Cardiac muscle cell (in vitro differentiated cells and primary cell): ENCODE data around the gene SPEG. TPM values are rescaled to one million over a fixed set of nuclear protein-coding genes. Genes with fewer than 3 reads are reported as not detected.
A peak's percentile ranks its signal among the peaks of the same experiment; 100 is the strongest.

ENCODE experiments used
- DNase-seq, 2 donors: peaks; one replicate each; pipeline versions ENCODE4 v3.0.0 to v3.0.0-alpha.2; 2010 to 2017; ENCODE audit warnings: low read depth in 1 of 2, low spot score in 1 of 2
- H3K27ac ChIP-seq: fragments of 200-600 bp; sonication (generic); 2 replicates; pipeline ENCODE4 v1.5.1; 2016
- H3K27me3 ChIP-seq: fragments of 200-600 bp; sonication (generic); 2 replicates; pipeline ENCODE4 v1.6.0; 2016; ENCODE audit warnings: control low read depth
- H3K36me3 ChIP-seq: fragments of 200-600 bp; sonication (generic); 2 replicates; pipeline ENCODE4 v1.5.1; 2016; ENCODE audit warnings: control low read depth
- H3K4me1 ChIP-seq: fragments of 200-600 bp; sonication (generic); 2 replicates; pipeline ENCODE4 v1.8.1; 2017; ENCODE audit warnings: low read depth, mild to moderate bottlenecking, mixed run types
- H3K4me3 ChIP-seq: fragments of 200-600 bp; sonication (generic); 2 replicates; pipeline ENCODE4 v1.5.1; 2016; ENCODE audit warnings: mild to moderate bottlenecking
- H3K9me3 ChIP-seq: fragments of 200-600 bp; sonication (generic); 2 replicates; pipeline ENCODE4 v1.5.1; 2017; ENCODE audit warnings: low read depth, mild to moderate bottlenecking, control low read depth
- polyA plus RNA-seq: library from polyadenylated mRNA; unstranded; fragments of >200 nt; fragmentation: Nextera tagmentation; extraction: Ambion mirVana; gene quantifications from 2 replicates; pipeline ENCODE4 v1.2.1, GENCODE V29; 2016
- total RNA-seq: library from RNA; depleted of rRNA; stranded (reverse); fragments of >200 nt; gene quantifications from 2 replicates; pipeline ENCODE4 v1.2.3, GENCODE V29; 2016
- TF ChIP-seq, protein P1 (sequence below): IDR thresholded peaks from 2 replicates; pipeline ENCODE4 v1.5.1; 2012; ENCODE audit warnings: low read depth, mild to moderate bottlenecking, low read length

SPEG gene
- total and polyA plus RNA-seq, 2 experiments from 2014 or later: 188 to 292 TPM

DNA sequence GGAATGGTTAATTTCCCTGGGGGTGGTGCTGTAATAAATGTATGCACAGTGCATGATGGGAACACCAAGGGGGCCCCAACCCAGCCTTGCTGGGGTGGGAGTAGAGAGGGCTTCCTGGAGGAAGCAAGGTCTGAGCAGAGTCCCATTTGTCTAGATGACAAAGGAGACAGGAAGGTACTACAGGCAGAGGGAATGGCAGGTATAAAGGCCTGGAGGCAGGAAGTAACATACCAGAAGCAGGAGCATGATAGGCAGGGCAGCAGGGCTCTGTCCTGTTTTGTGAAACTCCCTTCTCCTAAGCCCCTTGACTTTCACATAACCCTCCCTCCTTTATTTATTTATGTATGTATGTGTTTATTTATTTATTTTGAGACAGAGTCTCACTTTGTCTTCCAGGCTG lies 68.0 kb downstream of the SPEG start:
- no peak for DNase-seq
- Histone ChIP-seq H3K4me3 (no peak overlapping the region), H3K4me1 (peaks cover 13% of the 10 kb centered on the region), H3K36me3 (no peaks in the 10 kb centered on the region), H3K27ac (no peak overlapping the region), H3K9me3 (no peaks in the 10 kb centered on the region), H3K27me3 (no peaks in the 10 kb centered on the region)
- TF ChIP-seq, protein P1, sequence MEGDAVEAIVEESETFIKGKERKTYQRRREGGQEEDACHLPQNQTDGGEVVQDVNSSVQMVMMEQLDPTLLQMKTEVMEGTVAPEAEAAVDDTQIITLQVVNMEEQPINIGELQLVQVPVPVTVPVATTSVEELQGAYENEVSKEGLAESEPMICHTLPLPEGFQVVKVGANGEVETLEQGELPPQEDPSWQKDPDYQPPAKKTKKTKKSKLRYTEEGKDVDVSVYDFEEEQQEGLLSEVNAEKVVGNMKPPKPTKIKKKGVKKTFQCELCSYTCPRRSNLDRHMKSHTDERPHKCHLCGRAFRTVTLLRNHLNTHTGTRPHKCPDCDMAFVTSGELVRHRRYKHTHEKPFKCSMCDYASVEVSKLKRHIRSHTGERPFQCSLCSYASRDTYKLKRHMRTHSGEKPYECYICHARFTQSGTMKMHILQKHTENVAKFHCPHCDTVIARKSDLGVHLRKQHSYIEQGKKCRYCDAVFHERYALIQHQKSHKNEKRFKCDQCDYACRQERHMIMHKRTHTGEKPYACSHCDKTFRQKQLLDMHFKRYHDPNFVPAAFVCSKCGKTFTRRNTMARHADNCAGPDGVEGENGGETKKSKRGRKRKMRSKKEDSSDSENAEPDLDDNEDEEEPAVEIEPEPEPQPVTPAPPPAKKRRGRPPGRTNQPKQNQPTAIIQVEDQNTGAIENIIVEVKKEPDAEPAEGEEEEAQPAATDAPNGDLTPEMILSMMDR: no peak

DNA sequence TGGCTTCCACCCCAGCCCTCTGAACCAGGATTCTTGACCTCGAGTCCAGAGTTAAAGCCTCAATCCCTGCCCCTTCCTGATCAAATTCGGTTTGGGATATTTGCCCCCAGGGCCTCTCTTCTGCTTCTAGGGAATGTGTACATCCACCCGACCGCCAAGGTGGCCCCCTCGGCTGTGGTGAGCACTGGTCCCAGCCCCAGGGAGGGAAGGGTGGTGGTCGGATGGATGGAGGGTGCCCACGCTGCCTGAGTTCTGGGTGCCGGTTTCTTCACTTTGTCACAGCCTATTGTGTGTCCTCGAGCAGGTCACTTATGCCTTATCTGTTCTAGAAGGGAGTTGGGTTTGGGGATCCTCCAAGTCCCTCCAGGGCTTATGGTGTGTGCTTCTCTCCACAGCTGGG lies 70.9 kb downstream of the SPEG start:
- TF ChIP-seq, protein P1: no peak
- no peaks in the 10 kb centered on the region for H3K9me3 ChIP-seq
- H3K27ac ChIP-seq: no peak overlapping the region
- no peak overlapping the region for H3K4me3 ChIP-seq
- peaks cover 17% of the 10 kb centered on the region for H3K4me1 ChIP-seq
- H3K36me3 ChIP-seq: no peaks in the 10 kb centered on the region
- no peak for DNase-seq
- no peaks in the 10 kb centered on the region for H3K27me3 ChIP-seq

DNA sequence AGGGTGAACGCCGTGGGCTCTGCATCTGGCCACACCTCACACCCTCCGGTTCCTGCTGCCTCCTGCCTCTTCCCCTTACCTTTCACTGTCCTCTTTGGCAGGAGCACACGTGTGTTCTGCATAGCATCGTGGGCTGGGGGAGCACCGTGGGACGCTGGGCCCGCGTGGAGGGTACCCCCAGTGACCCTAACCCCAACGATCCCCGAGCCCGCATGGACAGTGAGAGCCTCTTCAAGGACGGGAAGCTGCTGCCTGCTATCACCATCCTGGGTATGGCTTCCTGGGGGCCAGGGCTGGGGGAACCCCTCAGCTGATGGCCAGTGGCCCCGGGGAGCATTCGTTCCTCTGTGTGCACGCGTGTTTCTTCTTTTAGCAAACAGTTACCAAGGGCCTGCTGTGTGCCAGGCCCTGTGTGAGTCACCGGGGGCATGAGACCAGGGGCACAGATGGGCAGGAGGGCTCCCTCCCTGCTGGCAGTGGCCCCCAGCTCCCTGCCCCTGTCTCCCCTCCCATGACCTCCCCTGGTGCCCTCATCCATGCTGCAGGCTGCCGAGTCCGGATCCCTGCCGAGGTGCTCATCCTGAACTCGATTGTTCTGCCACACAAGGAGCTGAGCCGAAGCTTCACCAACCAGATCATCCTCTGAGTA lies 71.6 kb downstream of the SPEG start:
- no peak for DNase-seq
- Histone ChIP-seq H3K4me3 (no peak overlapping the region), H3K4me1 (peaks cover 22% of the 10 kb centered on the region), H3K27me3 (no peaks in the 10 kb centered on the region), H3K9me3 (no peaks in the 10 kb centered on the region), H3K36me3 (no peaks in the 10 kb centered on the region), H3K27ac (no peak overlapping the region)
- TF ChIP-seq, protein P1: no peak

DNA sequence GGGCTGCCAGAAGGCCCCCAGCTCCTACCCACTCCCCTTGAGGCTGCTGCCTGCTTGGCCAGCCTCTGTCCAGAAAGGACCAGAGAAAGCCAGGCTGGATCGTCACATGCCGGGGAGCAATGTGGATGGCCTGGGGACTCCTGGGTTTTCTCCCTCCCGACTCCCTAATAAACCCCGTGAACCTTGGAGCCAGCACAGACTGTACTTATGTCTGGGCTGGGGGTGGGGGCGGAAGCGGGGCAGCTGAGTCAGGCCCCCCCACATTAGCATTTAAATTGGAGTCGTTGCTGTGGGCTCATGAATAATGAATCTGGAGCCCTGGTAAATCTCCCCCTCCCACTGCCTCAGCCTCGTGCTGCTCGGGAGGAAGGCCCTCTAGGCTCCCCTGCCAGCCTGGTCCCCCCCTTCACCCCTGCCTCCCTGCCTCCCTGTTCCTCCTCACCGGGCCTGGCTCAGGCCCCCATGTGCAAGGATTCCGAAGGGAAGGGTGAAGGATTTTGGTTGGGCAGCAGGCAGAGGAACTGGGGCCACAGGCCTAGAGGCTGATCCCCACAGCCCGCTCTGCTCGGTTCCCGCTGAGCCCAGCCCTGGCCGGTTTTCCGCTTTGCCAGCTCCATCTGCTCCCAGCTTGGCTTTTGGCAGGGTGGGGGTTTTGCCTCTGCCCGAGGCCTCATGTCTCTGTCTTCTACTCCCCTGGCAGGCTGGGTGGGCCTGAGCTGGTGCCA lies 72.3 kb downstream of the SPEG start:
- no peak for DNase-seq
- Histone ChIP-seq H3K36me3 (no peaks in the 10 kb centered on the region), H3K4me3 (no peak overlapping the region), H3K27me3 (no peaks in the 10 kb centered on the region), H3K9me3 (no peaks in the 10 kb centered on the region), H3K27ac (no peak overlapping the region), H3K4me1 (peaks cover 26% of the 10 kb centered on the region)
- TF ChIP-seq, protein P1: no peak

DNA sequence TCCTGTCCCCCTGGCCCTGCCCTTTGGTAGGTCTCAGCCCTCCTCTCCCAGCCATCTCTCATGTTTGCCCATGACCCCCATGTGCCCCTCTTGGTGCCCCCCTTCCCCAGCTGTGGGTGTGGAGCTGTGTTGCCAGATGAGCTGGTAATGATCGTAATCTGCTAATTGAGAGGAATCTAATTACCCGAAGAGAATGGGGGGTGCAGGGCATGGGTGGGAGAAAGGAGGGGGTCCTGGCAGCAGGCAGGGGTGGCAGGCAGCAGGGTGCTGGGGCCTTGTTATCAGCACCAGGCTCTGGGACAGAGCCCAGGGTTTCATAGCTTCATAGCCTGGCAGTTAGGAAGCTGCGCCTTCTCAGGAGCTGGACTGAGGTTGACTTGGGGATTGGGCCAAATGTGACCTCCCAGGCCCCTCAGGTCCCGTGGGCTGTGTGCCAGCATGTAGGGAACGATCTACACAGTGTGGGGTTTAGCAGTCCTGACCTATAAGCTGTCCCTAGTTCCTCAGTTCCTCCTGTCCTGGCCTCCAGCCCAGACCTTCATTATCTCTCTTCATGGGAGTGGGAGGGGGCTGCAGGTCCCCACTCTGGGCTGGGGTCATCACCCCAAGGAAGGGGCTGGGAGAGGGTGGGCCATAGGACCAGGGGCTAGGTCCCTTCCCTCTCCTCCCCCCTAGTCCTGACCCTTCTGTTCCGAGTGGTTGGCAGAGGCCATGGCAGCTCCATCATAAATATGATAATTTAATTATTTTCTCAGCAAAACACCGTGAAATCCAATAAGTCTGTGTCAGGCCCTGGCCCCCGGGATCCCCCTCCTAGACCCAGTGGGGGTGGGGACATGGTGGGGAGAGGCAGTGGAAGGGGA lies 73.2 kb downstream of the SPEG start:
- Histone ChIP-seq H3K27ac (no peak overlapping the region), H3K36me3 (no peaks in the 10 kb centered on the region), H3K4me1 (peaks cover 34% of the 10 kb centered on the region), H3K9me3 (no peaks in the 10 kb centered on the region), H3K4me3 (no peak overlapping the region), H3K27me3 (no peaks in the 10 kb centered on the region)
- DNase-seq: peak in 1 of 2 donors; percentile 9
- TF ChIP-seq, protein P1: no peak
